ENCODE measurements around the gene PSEN1. TPM values are rescaled to one million over a fixed set of nuclear protein-coding genes. Genes with fewer than 3 reads are reported as not detected.

PSEN1 gene
- polyA plus RNA-seq, 2 of the 4 experiments (the other 2 are of a cell fraction), result 21.6 to 38.1 TPM

- no peak for FAIRE-seq
- no peak overlapping the region for H3K4me3 ChIP-seq
- DNase-seq (ENCODE audit: low read depth in 1 of 2, low spot score in 1 of 2), result no peak
- no peaks in the 10 kb centered on the region for H3K4me1 ChIP-seq
- 87% methylated on average over 4 of the region's 12 CpGs for WGBS (ENCODE audit: missing lambda C conversion rate)
- TF ChIP-seq CBX8 (IDR thresholded peaks at IDR 0.05), result no peak
- H3K27ac ChIP-seq, result no peak overlapping the region
- ChIA-PET POLR2A (no interaction called here), CTCF (interaction anchor here (0.7 to 1.7 kb wide), 4 partner anchors 12 to 218 kb away, joined by 3 to 6 read pairs (median 3); no protein-coding TSS in a partner anchor)
- no peaks in the 10 kb centered on the region for H3K9me3 ChIP-seq
- peak in 1 of 2 experiments; percentile 8; a peak in 1 of 6 replicates for ATAC-seq
- no peak overlapping the region for H3K4me2 ChIP-seq
These were observed 117.4 kb downstream of the PSEN1 start for GRCh38 chr14:73253721-73254120.

- WGBS (ENCODE audit: missing lambda C conversion rate), result 89% methylated on average over 28 of the region's 28 CpGs
- POLR2A ChIA-PET, result no interaction called here
These were observed 118.1 kb downstream of the PSEN1 start for GRCh38 chr14:73254247-73255004.

GRCh38 chr14:73255005-73255400, 118.7 kb downstream of the PSEN1 start:
- DNase-seq (ENCODE audit: low read depth in 1 of 2, low spot score in 1 of 2) (no peak), FAIRE-seq (no peak), ATAC-seq (no peak)
- 94% methylated on average over 6 of the region's 6 CpGs for WGBS (ENCODE audit: missing lambda C conversion rate)
- H3K4me2 ChIP-seq, result no peak overlapping the region
- H3K4me3 ChIP-seq, result no peak overlapping the region
- H3K4me1 ChIP-seq, result no peaks in the 10 kb centered on the region
- CTCF ChIA-PET, result interaction anchor here (1.3 kb wide), 1 partner anchor 23 kb away, joined by 5 read pairs; no protein-coding TSS in a partner anchor
- no peak overlapping the region for H3K27ac ChIP-seq
- POLR2A ChIA-PET, result no interaction called here
- TF ChIP-seq PBX3 (IDR thresholded peaks at IDR 0.05) (no peak), ZC3H11A (IDR thresholded peaks at IDR 0.05) (no peak), FOXS1 (CRISPR knock-in tag; IDR thresholded peaks at IDR 0.05) (no peak), RNF2 (IDR thresholded peaks at IDR 0.05; ENCODE audit: borderline replicate concordance, low read depth) (no peak), HOXA7 (CRISPR knock-in tag; IDR thresholded peaks at IDR 0.05) (no peak), POLR2AphosphoS2 (conservative IDR thresholded peaks at IDR 0.05; ENCODE audit: low read length) (no peak), CHD2 (IDR thresholded peaks at IDR 0.05; ENCODE audit: low read length, partially characterized antibody) (no peak)
- H3K9me3 ChIP-seq, result no peaks in the 10 kb centered on the region

More at GRCh38 chr14:73254247-73255004, 118.1 kb downstream of the PSEN1 start:
- Histone ChIP-seq H3K4me2 (no peak overlapping the region), H3K4me1 (no peaks in the 10 kb centered on the region), H3K27ac (no peak overlapping the region), H3K4me3 (no peak overlapping the region), H3K9me3 (no peaks in the 10 kb centered on the region)
- ATAC-seq, result no peak
- CTCF ChIA-PET, result interaction anchor here (0.7 to 1.3 kb wide), 4 partner anchors 11 to 97 kb away, joined by 3 to 5 read pairs (median 3); no protein-coding TSS in a partner anchor
- TF ChIP-seq EHMT2 (IDR thresholded peaks at IDR 0.05; ENCODE audit: low read depth) (no peak), ZFP36 (IDR thresholded peaks at IDR 0.05; ENCODE audit: borderline replicate concordance, partially characterized antibody) (peak; percentile 39), FOSB (CRISPR knock-in tag; IDR thresholded peaks at IDR 0.05) (no peak), MAZ (IDR thresholded peaks at IDR 0.05; ENCODE audit: borderline replicate concordance, low read depth, low read length) (no peak), MAX (IDR thresholded peaks at IDR 0.05) (no peak), MAFK (IDR thresholded peaks at IDR 0.05; ENCODE audit: partially characterized antibody) (no peak), HDAC2 (IDR thresholded peaks at IDR 0.05) (no peak)
- no peak for DNase-seq (ENCODE audit: low read depth in 1 of 2, low spot score in 1 of 2)
- no peak for FAIRE-seq

- H3K27ac ChIP-seq, result no peak overlapping the region
- TF ChIP-seq NPAS2 (CRISPR knock-in tag; IDR thresholded peaks at IDR 0.05; ENCODE audit: borderline replicate concordance), result no peak
- TF ChIP-seq HOXB5 (CRISPR knock-in tag; IDR thresholded peaks at IDR 0.05), result no peak
- no peak for TF ChIP-seq NR3C1 (IDR thresholded peaks at IDR 0.05)
- no peak for TF ChIP-seq CBX2 (IDR thresholded peaks at IDR 0.05; ENCODE audit: borderline replicate concordance, low read depth)
- TF ChIP-seq ZFP36 (IDR thresholded peaks at IDR 0.05; ENCODE audit: borderline replicate concordance, partially characterized antibody), result no peak
- FAIRE-seq, result no peak
- POLR2A ChIA-PET, result no interaction called here
- H3K4me2 ChIP-seq, result no peak overlapping the region
- DNase-seq (ENCODE audit: low read depth in 1 of 2, low spot score in 1 of 2), result no peak
- H3K4me3 ChIP-seq, result no peak overlapping the region
- H3K9me3 ChIP-seq, result no peaks in the 10 kb centered on the region
- no peak for ATAC-seq
- CTCF ChIA-PET, result interaction anchor here (1.3 to 1.4 kb wide), 2 partner anchors 24 to 217 kb away, joined by 3 to 5 read pairs; no protein-coding TSS in a partner anchor
- WGBS (ENCODE audit: missing lambda C conversion rate), result 87% methylated on average over 5 of the region's 9 CpGs
- no peaks in the 10 kb centered on the region for H3K4me1 ChIP-seq
These were observed 119.5 kb downstream of the PSEN1 start for GRCh38 chr14:73255693-73256225.
